HepG2 (cell line): Measurements from ENCODE around the gene GLRX5. TPM values are rescaled to one million over a fixed set of nuclear protein-coding genes. Genes with fewer than 3 reads are reported as not detected.

Experiments used
- ATAC-seq: fragments of 200-7000 bp; cut with Tn5 transposase; 3 replicates; pipeline ENCODE4 v1.9.1; 2020; ENCODE audit warnings: mild to moderate bottlenecking, moderate library complexity
- BruUV-seq: library from RNA; stranded (reverse); fragments of 400-500 nt; replicated peaks from 2 replicates; lab custom pipeline; 2021; lab: Mats Ljungman, UMichigan
- CTCF ChIA-PET: fragments of 300-600 bp; formaldehyde crosslinking; extraction: SDS; loops from one replicate; lab custom pipeline; 2021; ENCODE audit warnings: low total read pairs, inconsistent platforms, low intra/inter-chr PET ratio; lab: Yijun Ruan, JAX
- POLR2A ChIA-PET: fragments of 350-600 bp; sonication (Branson Sonifier 250); formaldehyde crosslinking; loops from one replicate; lab custom pipeline; 2020; ENCODE audit warnings: antibody characterized with exemption, inconsistent platforms; lab: Yijun Ruan, JAX
- DNase-seq: peaks from one replicate; pipeline ENCODE4 v3.0.0-alpha.2; 2015; ENCODE audit warnings: low spot score
- FAIRE-seq: peaks from 3 replicates; lab custom pipeline; 2011; peaks lifted over from hg19 to GRCh38; lab: Jason Lieb, UNC
- H2AFZ ChIP-seq: one replicate; pipeline ENCODE4 v1.6.1; 2011; ENCODE audit warnings: low read length, inconsistent platforms
- H3K27ac ChIP-seq: fragments of 300-600 bp; 3 replicates; pipeline ENCODE4 v1.8.0; 2011; ENCODE audit warnings: mixed run types, mild to moderate bottlenecking, mixed read lengths, low read length, inconsistent platforms; ENCODE audit not compliant: insufficient read depth; ENCODE audit errors: extremely low read length
- H3K27me3 ChIP-seq, 2 experiments: fragments of 200-600 bp in 1 of 2; 2 replicates in 1 of 2; 3 replicates in 1 of 2; pipeline versions ENCODE4 v1.6.0 to v1.8.0; 2011; ENCODE audit warnings: low read length in 2 of 2, mild to moderate bottlenecking in 2 of 2, moderate library complexity in 2 of 2, inconsistent platforms in 1 of 2; ENCODE audit not compliant: insufficient read depth in 2 of 2, control insufficient read depth in 1 of 2
- H3K36me3 ChIP-seq, 2 experiments: fragments of 200-600 bp in 1 of 2; replicated peaks in 1 of 2; 2 replicates in 1 of 2; 3 replicates in 1 of 2; pipeline versions ENCODE4 v1.5.1 to v1.8.0; 2011; ENCODE audit warnings: low read length in 2 of 2, inconsistent platforms in 1 of 2; ENCODE audit not compliant: insufficient read depth in 2 of 2, control insufficient read depth in 1 of 2
- H3K4me1 ChIP-seq: 2 replicates; pipeline ENCODE4 v1.5.1; 2012; ENCODE audit warnings: low read length, inconsistent platforms; ENCODE audit not compliant: insufficient read depth
- H3K4me2 ChIP-seq: 2 replicates; pipeline ENCODE4 v1.6.0; 2011; ENCODE audit warnings: low read depth, low read length, inconsistent platforms
- H3K4me3 ChIP-seq, 3 experiments: fragments of 200-600 bp in 1 of 3; sonication (generic), shearing (Covaris generic) in 1 of 3; replicated peaks in 1 of 3; 2 replicates each; pipeline ENCODE4 v1.5.1; 2011 to 2016; ENCODE audit warnings: low read length in 3 of 3, inconsistent platforms in 2 of 3, low read depth in 2 of 3, mild to moderate bottlenecking in 2 of 3, control low read depth in 1 of 3, mixed read lengths in 1 of 3; ENCODE audit not compliant: insufficient read depth in 1 of 3
- H3K79me2 ChIP-seq: one replicate; pipeline ENCODE4 v1.6.1; 2011; ENCODE audit warnings: low read length, inconsistent platforms; ENCODE audit not compliant: insufficient read depth
- H3K9ac ChIP-seq: 2 replicates; pipeline ENCODE4 v1.6.0; 2011; ENCODE audit warnings: mild to moderate bottlenecking, low read depth, low read length, inconsistent platforms; ENCODE audit not compliant: insufficient read depth
- H3K9me3 ChIP-seq: 2 replicates; pipeline ENCODE4 v1.5.1; 2012; ENCODE audit warnings: mild to moderate bottlenecking, low read length
- H4K20me1 ChIP-seq: 2 replicates; pipeline ENCODE4 v1.6.0; 2011; ENCODE audit warnings: inconsistent platforms, mild to moderate bottlenecking, low read length, moderate library complexity; ENCODE audit not compliant: insufficient read depth
- ATF1 ChIP-seq: IDR thresholded peaks from 2 replicates; pipeline ENCODE4 v1.6.1; 2016; ENCODE audit warnings: mild to moderate bottlenecking, control low read depth
- CBX1 ChIP-seq: IDR thresholded peaks from one replicate; pipeline ENCODE4 v1.6.1; 2016; ENCODE audit warnings: antibody characterized with exemption, low read depth
- POLR2AphosphoS5 ChIP-seq: IDR thresholded peaks from 2 replicates; pipeline ENCODE4 v1.6.1; 2012; ENCODE audit warnings: low read depth, low read length
- SMC3 ChIP-seq: IDR thresholded peaks from 2 replicates; pipeline ENCODE4 v1.6.1; 2011; ENCODE audit warnings: low read length, improper control_type of control experiment
- THAP11 ChIP-seq: IDR thresholded peaks from 2 replicates; pipeline ENCODE4 v1.6.1; 2016; ENCODE audit warnings: missing biosample characterization, missing genetic modification reagents
- ZNF652 ChIP-seq: IDR thresholded peaks from 2 replicates; pipeline ENCODE4 v1.6.1; 2016; ENCODE audit warnings: low read depth, borderline replicate concordance
- ZNF891 ChIP-seq: sonication (generic); formaldehyde crosslinking; IDR thresholded peaks from 2 replicates; pipeline ENCODE4 v1.5.0; 2020; ENCODE audit warnings: mild to moderate bottlenecking, missing genetic modification reagents
- WGBS: methylation state at CpG from one replicate; pipeline ENCODE4 v1.1.6; 2017; ENCODE audit warnings: low lambda C conversion rate; 5-methylcytosine and 5-hydroxymethylcytosine counted together
- in situ Hi-C: cut with HindIII; loops from 2 replicates; pipeline ENCODE4 v1.10.0; 2017; ENCODE audit warnings: low pct_unique_long_range_greater_than_20kb; ENCODE audit not compliant: extremely low pct_ligation_motif_present
- intact Hi-C: fragments of 100-400 bp; cut with micrococcal nuclease; formaldehyde crosslinking; loops from one replicate; pipeline ENCODE4 v1.10.0; 2022; ENCODE audit not compliant: unreplicated experiment
- polyA plus RNA-seq, 8 experiments: library from polyadenylated mRNA; depleted of rRNA in 3 of 8; stranded (reverse) in 7 of 8; unstranded in 1 of 8; fragments of >200 nt; fragmentation: Illumina TruSeq in 4 of 8; extraction: Trizol in 4 of 8; gene quantifications; 2 replicates each; pipeline versions ENCODE4 v1.2.1 to v1.2.3, GENCODE V29; 2011 to 2016; ENCODE audit warnings: low read depth in 4 of 8, missing spikeins in 1 of 8, mixed read lengths in 1 of 8; ENCODE audit not compliant: insufficient read depth in 1 of 8
- total RNA-seq, 5 experiments: library from RNA; depleted of rRNA; stranded (reverse); fragments of >200 nt; fragmentation: Illumina TruSeq; extraction: Trizol; gene quantifications; 2 replicates each; pipeline ENCODE4 v1.2.3, GENCODE V29; 2016; ENCODE audit warnings: low read depth in 1 of 5

GLRX5 gene
- total and polyA plus RNA-seq, 2 of the 13 experiments (the other 11 are each of a cell fraction or from before 2014, with no cell fraction given), result 122 to 146 TPM

DNA sequence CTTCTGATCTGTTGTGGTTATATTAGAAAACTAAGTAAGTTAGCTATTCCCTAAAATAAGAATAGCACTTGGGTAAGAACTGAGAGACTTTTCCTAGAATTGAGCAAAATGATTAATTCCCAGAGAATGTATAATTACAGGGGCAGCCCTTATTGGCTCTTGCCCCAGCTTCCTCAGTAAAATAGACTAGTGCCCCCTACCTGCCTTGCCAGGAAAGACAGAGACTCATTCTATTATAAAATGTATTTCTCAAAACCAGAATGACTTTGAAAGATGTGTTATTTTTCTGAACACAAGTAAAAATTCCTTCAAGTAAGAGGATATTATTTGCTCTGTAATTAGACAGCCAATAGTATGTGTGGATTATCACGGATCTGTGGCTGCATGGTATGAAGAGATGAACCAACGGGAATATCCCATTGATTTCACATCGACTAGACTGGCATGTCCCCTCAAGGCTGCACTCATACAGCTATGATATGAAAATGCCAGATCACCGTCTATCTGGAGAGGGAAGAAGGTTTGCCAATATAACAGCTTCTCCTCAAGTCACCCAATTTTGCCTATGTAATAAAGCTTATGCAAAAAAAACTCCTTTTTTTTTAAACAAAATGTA, 7.4 kb upstream of the GLRX5 start (continued):
- TF ChIP-seq SMC3 (peak; percentile 61; the same call in 1 of the 2 replicates), ZNF652 (CRISPR knock-in tag) (no peak), ZNF891 (no peak), CBX1 (no peak), THAP11 (CRISPR knock-in tag) (0 out of 2 replicates have a peak, but pooled peaks have one; percentile 21)

DNA sequence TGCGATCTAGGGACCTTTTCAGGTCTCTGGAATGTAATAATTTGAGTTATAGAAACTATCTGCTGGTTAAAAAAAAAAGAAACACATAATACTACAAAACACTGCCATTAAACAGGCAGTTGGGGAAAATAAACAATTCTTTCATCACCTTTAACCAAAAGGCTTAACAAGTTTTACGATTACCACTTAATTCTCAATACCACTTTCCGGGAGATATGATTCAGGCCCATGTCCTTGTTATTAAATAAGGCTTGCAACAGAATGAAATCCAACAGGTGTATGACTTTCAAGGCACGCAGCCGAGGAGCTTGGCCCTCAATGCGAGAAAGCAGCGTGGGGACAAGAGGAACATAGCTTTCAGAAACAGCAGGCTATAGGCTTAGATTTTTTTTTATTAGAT, 5.6 kb upstream of the GLRX5 start:
- H2AFZ ChIP-seq, result no peak overlapping the region
- H3K79me2 ChIP-seq, result peaks cover 72% of the 10 kb centered on the region
- BruUV-seq, result no TSS peak
- no peak overlapping the region for H3K4me3 ChIP-seq
- 98% methylated on average over 7 of the region's 7 CpGs for WGBS
- peaks cover 0 to 2% of the 10 kb centered on the region in 2 experiments; a peak in 1 of 5 replicates for H3K27me3 ChIP-seq
- in situ Hi-C loops, result no loop called here
- no peak overlapping the region for H3K9ac ChIP-seq
- H3K27ac ChIP-seq, result no peak overlapping the region
- H3K9me3 ChIP-seq, result no peaks in the 10 kb centered on the region
- no peak for FAIRE-seq
- H4K20me1 ChIP-seq, result peaks cover 3% of the 10 kb centered on the region; the same call in 1 of the 2 replicates
- ChIA-PET CTCF (interaction anchor here (2.7 kb wide), 1 partner anchor 87 kb away, joined by 18 read pairs; no protein-coding TSS in a partner anchor), POLR2A (no interaction called here)
- no peak for DNase-seq
- peaks cover 73% of the 10 kb centered on the region for H3K4me1 ChIP-seq
- peaks cover 0 to 5% of the 10 kb centered on the region in 2 experiments; a peak in 1 of 5 replicates for H3K36me3 ChIP-seq
- H3K4me2 ChIP-seq, result no peak overlapping the region
- intact Hi-C loops, result no loop called here
- ATAC-seq, result no peak
- TF ChIP-seq ATF1 (CRISPR knock-in tag) (no peak), POLR2AphosphoS5 (0 out of 2 replicates have a peak, but pooled peaks have one; percentile 30)
